Vagina (tissue), 2 donors: ENCODE data around the gene THAP12. TPM values are rescaled to one million over a fixed set of nuclear protein-coding genes. Genes with fewer than 3 reads are reported as not detected.

Experiments used
- DNase-seq, 2 donors: peaks; one replicate each; pipeline ENCODE4 v3.0.0-alpha.2; 2017; ENCODE audit errors: extremely low spot score in 2 of 2
- H3K27ac ChIP-seq: fragments of 200-600 bp; sonication (generic); one replicate; pipeline ENCODE4 v1.5.1; 2019
- H3K27me3 ChIP-seq: fragments of 200-600 bp; sonication (generic); one replicate; pipeline ENCODE4 v1.5.1; 2019
- H3K36me3 ChIP-seq, 2 donors: fragments of 200-600 bp; sonication (generic); one replicate each; pipeline ENCODE4 v1.5.1; 2017 to 2019
- H3K4me1 ChIP-seq: fragments of 200-600 bp; sonication (generic); one replicate; pipeline ENCODE4 v1.5.1; 2019
- H3K4me3 ChIP-seq, 2 donors: fragments of 200-600 bp; sonication (generic); 1 replicate in 1 of 2; 2 replicates in 1 of 2; pipeline ENCODE4 v1.5.1; 2016 to 2019
- H3K9me3 ChIP-seq: fragments of 200-600 bp; sonication (generic); one replicate; pipeline ENCODE4 v1.5.1; 2019
- POLR2A ChIP-seq, 2 donors: fragments of 450-650 bp; IDR thresholded peaks; one replicate each; pipeline ENCODE4 v1.6.1; 2017; ENCODE audit warnings: antibody characterized with exemption in 2 of 2, mild to moderate bottlenecking in 2 of 2, moderate library complexity in 2 of 2
- POLR2AphosphoS5 ChIP-seq, 2 donors: sonication (generic); formaldehyde crosslinking; IDR thresholded peaks; one replicate each; pipeline ENCODE4 v1.9.0; 2017; ENCODE audit warnings: antibody characterized with exemption in 2 of 2, mild to moderate bottlenecking in 2 of 2, low read depth in 1 of 2; ENCODE audit not compliant: insufficient read depth in 1 of 2
- intact Hi-C: fragments of 100-400 bp; cut with DNase I; formaldehyde crosslinking; loops from one replicate; pipeline ENCODE4 v1.15.1; 2023
- total RNA-seq: library from RNA; depleted of rRNA; stranded (reverse); fragments of >200 nt; gene quantifications from one replicate; pipeline ENCODE4 v1.2.3, GENCODE V29; 2016
- TF ChIP-seq, protein P1 (sequence below), 3 experiments: fragments of 450-650 bp in 2 of 3; fragments of 200-600 bp in 1 of 3; sonication (generic) in 1 of 3; IDR thresholded peaks; one replicate each; pipeline ENCODE4 v1.5.1; 2017 to 2019; ENCODE audit warnings: antibody characterized with exemption in 3 of 3, mild to moderate bottlenecking in 2 of 3, moderate library complexity in 2 of 3

The THAP12 gene, protein sequence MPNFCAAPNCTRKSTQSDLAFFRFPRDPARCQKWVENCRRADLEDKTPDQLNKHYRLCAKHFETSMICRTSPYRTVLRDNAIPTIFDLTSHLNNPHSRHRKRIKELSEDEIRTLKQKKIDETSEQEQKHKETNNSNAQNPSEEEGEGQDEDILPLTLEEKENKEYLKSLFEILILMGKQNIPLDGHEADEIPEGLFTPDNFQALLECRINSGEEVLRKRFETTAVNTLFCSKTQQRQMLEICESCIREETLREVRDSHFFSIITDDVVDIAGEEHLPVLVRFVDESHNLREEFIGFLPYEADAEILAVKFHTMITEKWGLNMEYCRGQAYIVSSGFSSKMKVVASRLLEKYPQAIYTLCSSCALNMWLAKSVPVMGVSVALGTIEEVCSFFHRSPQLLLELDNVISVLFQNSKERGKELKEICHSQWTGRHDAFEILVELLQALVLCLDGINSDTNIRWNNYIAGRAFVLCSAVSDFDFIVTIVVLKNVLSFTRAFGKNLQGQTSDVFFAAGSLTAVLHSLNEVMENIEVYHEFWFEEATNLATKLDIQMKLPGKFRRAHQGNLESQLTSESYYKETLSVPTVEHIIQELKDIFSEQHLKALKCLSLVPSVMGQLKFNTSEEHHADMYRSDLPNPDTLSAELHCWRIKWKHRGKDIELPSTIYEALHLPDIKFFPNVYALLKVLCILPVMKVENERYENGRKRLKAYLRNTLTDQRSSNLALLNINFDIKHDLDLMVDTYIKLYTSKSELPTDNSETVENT
- 25.8 TPM for total RNA-seq

DNA sequence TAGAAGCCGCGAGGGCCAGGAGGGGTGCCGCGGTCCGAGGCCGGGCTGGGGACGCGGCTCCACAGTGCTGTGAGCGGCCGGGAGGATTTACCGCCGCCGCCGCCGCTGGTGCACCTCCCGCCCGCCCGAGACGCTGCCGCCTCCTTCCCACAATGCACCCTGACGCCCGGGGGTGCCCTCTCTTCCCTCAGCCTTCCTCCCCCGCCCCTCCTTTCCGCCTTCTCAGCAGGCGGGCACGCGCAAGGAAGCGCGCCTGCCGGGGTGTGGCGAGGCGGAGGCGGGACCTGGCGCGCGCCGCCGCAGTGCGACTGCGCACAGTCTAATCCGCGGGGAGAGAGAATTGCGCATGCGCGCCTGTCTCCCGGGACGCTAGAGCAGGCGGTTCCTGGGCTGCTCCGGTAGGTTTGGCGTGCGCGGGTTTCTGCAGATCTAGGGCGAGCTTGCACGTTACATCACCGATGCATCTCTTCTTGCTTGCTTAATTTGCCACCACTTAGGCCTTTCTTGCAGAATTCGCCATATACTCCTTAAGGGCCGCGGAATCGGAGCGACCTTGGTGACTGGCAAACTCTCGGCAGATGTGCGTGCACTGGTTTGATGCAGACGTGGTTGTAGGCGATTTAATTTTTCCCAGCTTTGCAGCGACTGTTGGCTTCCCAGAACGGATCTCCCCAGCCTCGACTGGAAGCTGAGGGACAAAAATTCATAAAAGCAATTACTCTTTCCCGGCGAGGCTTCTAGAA is at the start of gene THAP12, which contains the start of gene GVQW3:
THAP12 (minus strand) TSS at position 156 of the 743 bp plus-strand sequence. CDS start 296 bp downstream, outside the sequence.
GVQW3 (plus strand) TSS at position 347 of the 743 bp plus-strand sequence. CDS start 506 bp downstream, outside the sequence.
- intact Hi-C loops, result no loop called here
- Histone ChIP-seq H3K9me3 (no peaks in the 10 kb centered on the region), H3K4me3 (peak within 1 kb of the TSS; percentile 74 to 95), H3K27me3 (no peaks in the 10 kb centered on the region), H3K36me3 (no peaks in the 10 kb centered on the region), H3K27ac (peak within 1 kb of the TSS; percentile 78), H3K4me1 (peaks cover 35% of the 10 kb centered on the region)
- TF ChIP-seq, protein P1, sequence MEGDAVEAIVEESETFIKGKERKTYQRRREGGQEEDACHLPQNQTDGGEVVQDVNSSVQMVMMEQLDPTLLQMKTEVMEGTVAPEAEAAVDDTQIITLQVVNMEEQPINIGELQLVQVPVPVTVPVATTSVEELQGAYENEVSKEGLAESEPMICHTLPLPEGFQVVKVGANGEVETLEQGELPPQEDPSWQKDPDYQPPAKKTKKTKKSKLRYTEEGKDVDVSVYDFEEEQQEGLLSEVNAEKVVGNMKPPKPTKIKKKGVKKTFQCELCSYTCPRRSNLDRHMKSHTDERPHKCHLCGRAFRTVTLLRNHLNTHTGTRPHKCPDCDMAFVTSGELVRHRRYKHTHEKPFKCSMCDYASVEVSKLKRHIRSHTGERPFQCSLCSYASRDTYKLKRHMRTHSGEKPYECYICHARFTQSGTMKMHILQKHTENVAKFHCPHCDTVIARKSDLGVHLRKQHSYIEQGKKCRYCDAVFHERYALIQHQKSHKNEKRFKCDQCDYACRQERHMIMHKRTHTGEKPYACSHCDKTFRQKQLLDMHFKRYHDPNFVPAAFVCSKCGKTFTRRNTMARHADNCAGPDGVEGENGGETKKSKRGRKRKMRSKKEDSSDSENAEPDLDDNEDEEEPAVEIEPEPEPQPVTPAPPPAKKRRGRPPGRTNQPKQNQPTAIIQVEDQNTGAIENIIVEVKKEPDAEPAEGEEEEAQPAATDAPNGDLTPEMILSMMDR (IDR thresholded peaks at IDR 0.05), result no peak
- peak; percentile 86 for TF ChIP-seq POLR2AphosphoS5 (IDR thresholded peaks at IDR 0.05; ENCODE audit: insufficient read depth in 1 of 2, low read depth in 1 of 2)
- TF ChIP-seq POLR2A (IDR thresholded peaks at IDR 0.05), result peak in 1 of 2 donors; percentile 42
- DNase-seq, result peak in 1 of 2 donors; percentile 96

DNA sequence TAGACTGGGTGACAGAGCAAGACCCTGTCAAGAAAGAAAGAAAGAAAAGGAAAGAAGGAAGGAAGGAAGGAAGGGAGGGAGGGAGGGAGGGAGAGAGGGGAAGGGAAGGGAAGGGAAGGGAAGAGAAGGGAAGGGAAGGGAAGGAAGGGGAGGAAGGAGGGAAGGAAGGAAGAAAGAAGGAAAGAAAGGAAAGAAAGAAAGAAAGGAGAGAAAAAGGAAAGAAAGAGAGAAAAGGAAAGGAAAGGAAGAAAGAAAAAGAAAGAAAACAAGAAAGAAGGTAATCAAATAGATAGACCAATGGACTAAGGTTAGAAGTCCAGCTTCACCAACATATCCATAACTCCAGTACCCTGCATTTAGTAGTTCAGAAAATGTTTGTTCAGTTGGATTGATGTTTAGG is 45.7 kb upstream of the THAP12 start:
- Histone ChIP-seq H3K4me3 (no peak overlapping the region), H3K4me1 (no peaks in the 10 kb centered on the region), H3K9me3 (no peaks in the 10 kb centered on the region), H3K27me3 (no peaks in the 10 kb centered on the region), H3K36me3 (no peaks in the 10 kb centered on the region), H3K27ac (no peak overlapping the region)
- DNase-seq, result no peak
- TF ChIP-seq, protein P1 (IDR thresholded peaks at IDR 0.05), result no peak
- no peak for TF ChIP-seq POLR2A (IDR thresholded peaks at IDR 0.05)
- no peak for TF ChIP-seq POLR2AphosphoS5 (IDR thresholded peaks at IDR 0.05; ENCODE audit: insufficient read depth in 1 of 2, low read depth in 1 of 2)
- intact Hi-C loops, result no loop called here

DNA sequence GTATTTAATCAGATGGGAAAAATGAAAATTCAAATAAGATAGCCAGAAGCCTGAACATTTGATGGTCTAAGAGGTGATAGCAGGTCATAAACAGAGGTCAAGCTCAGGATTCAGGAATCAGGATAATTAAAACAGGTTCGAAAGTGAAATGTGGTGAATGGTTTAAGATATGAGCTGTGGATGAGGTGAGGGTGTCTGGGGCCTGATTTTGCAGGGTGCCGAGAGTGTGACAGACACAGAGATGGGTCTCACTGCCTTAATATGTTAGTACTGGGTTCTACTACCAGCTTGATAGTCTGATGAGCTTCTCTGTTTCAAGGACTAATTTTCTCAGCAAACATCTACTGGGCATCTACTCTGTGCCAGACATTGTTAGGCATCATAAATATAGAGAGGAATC is 44.0 kb upstream of the THAP12 start:
- TF ChIP-seq POLR2AphosphoS5 (IDR thresholded peaks at IDR 0.05; ENCODE audit: insufficient read depth in 1 of 2, low read depth in 1 of 2), result no peak
- no peak for TF ChIP-seq POLR2A (IDR thresholded peaks at IDR 0.05)
- TF ChIP-seq, protein P1 (IDR thresholded peaks at IDR 0.05), result no peak
- H3K36me3 ChIP-seq, result no peaks in the 10 kb centered on the region
- DNase-seq, result no peak
- H3K27me3 ChIP-seq, result no peaks in the 10 kb centered on the region
- no peaks in the 10 kb centered on the region for H3K4me1 ChIP-seq
- intact Hi-C loops, result no loop called here
- no peaks in the 10 kb centered on the region for H3K9me3 ChIP-seq
- no peak overlapping the region for H3K4me3 ChIP-seq
- H3K27ac ChIP-seq, result no peak overlapping the region

DNA sequence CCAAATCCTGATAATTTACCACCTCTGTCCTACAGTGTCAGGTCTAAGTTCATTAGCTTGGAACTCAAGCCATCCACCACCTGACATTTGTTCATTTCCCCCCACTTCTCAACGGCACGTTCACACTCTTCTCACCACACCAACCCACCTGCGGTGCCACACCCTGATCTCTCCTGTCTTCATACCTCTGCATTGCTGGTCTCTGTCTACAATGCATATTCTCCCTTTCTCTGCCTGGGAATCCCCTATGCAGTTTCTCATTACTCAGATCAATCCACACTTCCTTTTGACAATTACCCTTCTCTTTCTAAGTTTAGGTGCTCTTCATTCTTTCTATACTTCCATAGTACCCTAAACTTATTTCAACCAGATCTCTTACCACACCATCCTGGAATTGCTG is 43.4 kb upstream of the THAP12 start:
- no peaks in the 10 kb centered on the region for H3K36me3 ChIP-seq
- intact Hi-C loops, result no loop called here
- no peak overlapping the region for H3K4me3 ChIP-seq
- H3K9me3 ChIP-seq, result no peaks in the 10 kb centered on the region
- H3K27ac ChIP-seq, result no peak overlapping the region
- H3K4me1 ChIP-seq, result no peaks in the 10 kb centered on the region
- H3K27me3 ChIP-seq, result no peaks in the 10 kb centered on the region
- no peak for DNase-seq
- TF ChIP-seq POLR2AphosphoS5 (IDR thresholded peaks at IDR 0.05; ENCODE audit: insufficient read depth in 1 of 2, low read depth in 1 of 2), result no peak
- TF ChIP-seq, protein P1 (IDR thresholded peaks at IDR 0.05), result no peak
- TF ChIP-seq POLR2A (IDR thresholded peaks at IDR 0.05), result no peak
